HG02588 (cell line): ENCODE measurements around the gene RAP1B.

Source experiments
- ATAC-seq: cut with Tn5 transposase; IDR thresholded peaks from one replicate; pipeline ENCODE4 v1.9.1; 2021; ENCODE audit warnings: mild to moderate bottlenecking, moderate library complexity; ENCODE audit not compliant: unreplicated experiment

RAP1B gene

DNA sequence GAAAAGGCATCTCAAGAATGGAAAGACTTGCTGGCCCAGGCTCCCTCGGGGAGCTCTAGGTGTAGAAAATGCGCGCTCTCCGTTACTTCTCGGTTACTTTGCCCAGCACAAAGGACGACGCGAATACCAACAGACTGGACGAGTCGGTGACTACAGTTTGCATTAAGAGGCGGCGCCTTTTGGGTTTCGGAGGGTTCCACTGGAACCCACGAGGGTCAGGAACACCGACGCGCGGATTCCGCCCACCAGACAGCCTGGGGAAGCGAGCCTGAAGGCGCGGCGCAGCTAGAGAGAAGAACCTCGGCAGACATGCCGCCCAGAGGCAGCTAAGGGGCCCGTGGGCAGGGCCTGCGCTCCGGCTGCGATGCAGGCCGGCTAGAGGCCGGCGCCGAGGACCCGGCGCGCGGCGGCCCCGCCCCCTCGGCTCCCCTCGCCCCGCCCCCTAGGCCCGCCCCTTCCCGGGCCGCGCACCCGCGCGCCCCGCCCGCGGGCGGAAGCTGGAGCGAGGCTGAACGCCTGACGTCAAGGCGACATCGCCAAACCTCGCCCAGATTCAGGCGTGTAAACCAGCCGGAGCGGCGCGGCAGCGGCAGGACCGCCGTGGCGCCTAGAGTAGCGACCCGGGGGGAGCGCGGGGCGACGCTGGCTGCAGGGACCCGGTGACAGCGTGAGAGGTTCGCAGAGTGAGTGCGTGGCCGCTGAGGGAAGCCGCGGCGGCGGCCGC lies at the start of gene RAP1B:
RAP1B (plus strand) TSS at position 530 of the 724 bp plus-strand sequence. CDS start 37,826 bp downstream, outside the sequence.
- ATAC-seq = peak; percentile 80

DNA sequence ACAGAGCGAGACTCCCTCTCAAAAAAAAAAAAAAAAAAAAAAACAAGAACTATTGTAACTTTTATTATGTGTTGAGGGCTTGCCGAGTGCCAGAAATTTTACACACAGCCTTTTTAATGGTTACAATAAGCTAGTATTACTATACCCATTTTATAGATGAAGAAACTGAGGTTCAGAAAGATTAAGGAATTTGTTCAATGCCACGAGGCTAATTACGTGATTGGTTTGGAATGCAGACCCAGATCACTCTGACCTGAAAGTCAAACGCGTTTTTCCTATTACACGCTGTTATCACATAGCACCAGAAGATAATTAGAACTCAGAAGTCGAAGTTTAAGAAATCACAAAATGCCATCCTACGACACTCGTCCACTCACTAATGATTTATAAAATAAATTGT lies 48.9 kb upstream of the RAP1B start:
- ATAC-seq = no peak

DNA sequence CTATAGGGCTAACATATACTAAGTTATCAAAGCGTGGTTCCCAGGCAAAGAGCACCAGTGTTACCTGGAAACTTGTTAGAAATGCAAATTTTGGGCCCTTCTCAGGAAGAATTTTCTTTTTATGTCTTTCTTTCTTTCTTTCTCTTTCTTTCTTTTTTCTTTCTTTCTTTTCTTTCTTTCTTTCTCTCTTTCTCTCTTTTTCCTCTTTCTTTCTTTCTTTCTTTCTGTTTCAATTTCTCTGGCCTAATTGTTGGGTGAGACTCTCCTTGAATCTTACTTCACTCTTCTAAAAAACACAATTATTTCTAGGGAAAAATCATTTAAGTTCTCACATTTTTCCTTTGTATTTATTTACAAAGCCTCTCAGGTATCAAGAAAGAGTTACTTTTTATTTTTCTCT lies 46.5 kb upstream of the RAP1B start:
- no peak for ATAC-seq

DNA sequence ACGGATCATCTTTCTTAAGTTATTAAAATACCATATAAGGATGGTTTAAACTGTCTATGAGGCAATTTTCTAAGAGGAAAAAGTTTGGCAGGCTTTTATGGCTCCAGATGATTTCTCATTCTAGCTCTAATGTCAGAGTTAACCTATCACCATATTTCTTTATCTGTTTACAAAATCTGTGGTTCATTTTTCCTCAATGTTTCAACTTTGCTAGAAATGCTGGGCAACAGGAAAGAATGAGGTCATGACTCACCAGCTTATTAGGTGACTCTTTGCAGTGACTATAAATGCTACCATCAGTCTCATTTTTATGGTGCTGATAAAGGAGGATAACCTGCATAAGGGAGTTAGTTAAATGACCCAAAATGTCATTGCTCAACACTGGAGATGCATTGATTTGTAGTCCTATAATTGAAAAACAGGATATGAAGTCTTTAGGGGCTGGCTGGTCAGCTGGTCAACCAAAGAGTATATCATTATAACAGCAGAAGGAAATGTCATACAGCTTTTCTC lies 45.3 kb upstream of the RAP1B start:
- ATAC-seq = no peak

DNA sequence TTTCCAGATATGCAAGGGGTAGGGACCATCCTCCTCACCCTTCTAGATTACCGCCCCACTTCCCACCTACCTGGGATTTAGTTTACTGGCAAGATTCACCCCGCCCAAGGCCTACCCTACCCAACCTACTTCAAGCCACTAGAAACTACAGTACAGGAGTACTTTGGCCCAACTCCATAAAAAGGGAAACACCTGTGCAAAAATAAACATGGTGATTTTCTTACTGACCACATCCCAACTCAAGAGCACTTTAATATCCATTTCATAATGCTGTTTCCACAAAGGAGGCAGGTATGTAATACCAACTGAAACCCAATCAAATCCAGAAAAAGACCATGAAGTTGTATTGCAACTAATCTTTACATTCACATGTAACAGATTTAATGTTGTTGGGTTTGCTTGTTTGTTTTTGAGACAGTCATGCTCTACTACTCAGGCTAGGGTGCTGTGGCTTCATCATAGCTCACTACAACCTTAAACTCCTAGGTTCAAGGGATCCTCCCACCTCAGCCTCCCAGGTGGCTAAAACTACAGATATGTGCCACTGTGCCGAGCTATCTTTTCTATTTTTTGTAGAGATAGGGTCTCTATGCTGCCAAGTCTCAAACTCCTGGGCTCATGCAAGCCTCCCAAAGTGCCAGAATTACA lies 41.7 kb upstream of the RAP1B start:
- no peak for ATAC-seq

DNA sequence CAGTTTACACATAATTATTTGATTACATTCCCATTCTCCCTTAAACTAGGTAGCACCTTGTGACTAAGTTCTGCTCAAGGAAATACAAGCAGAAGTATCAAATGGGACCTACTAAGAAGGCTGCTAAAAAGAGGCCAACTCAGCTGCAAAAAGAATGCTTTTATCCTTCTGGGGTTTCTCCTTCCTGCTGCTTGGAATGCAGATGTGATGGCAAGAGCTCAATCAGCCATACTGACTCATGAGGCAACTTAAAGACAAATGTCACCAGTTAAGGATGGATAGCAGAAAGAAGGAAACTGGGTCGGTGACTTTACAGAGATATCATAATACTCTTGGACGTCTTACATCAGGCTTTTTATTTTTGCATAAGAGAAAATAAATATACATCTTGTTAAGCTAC lies 38.0 kb upstream of the RAP1B start:
- ATAC-seq = no peak

DNA sequence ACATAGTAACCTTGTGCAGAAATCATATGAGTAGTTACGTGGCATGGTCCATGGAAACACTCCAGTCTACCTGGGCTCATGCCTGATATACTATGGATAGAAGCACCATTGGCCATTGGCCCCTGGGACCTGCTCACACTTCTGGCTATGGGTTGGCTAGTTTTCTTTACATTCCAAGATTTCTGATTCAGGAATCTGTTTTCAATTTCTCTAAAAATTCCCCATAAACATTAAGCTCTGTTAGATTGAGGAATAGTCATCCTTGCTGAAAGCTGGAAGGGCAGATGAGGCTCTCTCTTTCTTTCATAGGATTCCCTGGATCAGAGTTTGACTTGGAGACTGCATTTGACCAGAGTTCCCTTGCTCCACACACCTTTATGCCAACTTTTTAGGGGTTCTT lies 37.3 kb upstream of the RAP1B start:
- ATAC-seq = no peak

DNA sequence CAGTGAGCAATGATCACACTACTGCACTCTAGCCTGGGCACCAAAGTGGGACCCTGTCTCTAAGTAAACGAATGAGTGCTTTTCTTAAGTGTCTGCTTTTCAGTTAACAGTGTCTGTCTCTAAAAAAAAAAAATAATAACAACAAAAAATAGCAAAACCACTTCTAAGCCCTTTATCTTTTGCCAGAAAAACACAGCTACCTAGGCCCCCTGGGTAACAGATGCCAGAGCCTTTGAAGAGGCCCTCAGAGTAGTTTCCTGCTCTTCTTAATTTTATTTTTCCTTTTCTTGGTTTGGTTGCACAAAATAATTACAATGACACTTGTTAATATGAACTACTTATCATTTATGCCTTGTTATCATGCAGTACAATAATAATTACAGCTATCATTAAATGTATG lies 32.8 kb upstream of the RAP1B start:
- no peak for ATAC-seq

DNA sequence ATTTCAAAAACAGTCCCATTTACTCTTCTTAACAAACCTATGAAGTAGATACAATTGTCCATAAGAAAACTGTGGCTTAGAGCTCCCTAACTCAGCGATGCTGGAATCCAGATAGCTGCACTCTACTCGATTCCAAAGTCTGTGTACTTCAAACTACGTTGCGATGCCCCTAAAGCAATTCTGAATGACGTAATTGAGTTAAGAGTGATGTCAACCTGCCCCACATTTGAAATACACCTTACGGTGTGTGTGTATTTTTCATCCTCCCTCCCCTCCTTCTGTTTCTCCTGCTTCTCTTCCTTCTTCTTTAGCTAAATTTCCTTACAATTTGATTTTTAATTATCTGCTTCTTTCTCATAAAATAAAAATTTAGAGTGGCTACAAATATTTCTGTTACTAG lies 31.9 kb upstream of the RAP1B start:
- no peak for ATAC-seq

DNA sequence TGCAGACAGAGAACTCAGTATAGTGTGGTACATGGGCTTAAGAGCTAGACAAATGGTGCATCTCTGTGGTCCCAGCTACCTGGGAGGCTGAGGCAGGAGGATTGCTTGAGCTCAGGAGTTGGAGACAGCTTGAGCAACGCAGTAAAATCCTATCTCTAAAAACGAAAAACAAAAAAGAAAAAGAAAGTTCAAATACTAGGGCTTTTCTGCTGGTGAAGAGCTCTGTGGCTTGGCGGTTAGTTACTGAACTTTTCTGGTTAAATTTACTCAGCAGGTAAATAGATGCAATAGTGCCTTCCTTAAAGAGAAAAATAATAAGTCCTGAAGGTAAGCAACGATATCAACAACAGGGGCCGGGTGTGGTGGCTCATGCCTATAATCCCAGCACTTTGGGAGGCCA lies 31.4 kb upstream of the RAP1B start:
- ATAC-seq = no peak

DNA sequence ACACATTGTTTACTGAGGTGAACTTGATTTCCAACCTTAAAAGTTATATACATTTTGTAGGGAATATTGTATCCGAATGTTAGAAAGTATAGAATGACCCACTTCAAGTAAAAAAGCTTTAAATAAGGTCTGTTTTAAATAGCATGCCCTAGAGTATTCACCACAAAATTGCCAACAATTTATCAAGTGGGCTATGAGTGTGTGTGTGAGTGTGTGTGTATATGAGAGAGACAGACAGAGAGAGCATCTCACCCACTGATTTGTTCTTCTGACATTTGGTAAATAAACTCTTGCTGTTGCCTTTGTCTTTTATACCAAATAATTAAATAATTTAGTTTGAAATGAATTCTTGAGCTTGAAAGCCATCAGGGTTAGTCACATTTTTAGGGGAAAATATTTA lies 29.8 kb upstream of the RAP1B start:
- ATAC-seq = no peak

DNA sequence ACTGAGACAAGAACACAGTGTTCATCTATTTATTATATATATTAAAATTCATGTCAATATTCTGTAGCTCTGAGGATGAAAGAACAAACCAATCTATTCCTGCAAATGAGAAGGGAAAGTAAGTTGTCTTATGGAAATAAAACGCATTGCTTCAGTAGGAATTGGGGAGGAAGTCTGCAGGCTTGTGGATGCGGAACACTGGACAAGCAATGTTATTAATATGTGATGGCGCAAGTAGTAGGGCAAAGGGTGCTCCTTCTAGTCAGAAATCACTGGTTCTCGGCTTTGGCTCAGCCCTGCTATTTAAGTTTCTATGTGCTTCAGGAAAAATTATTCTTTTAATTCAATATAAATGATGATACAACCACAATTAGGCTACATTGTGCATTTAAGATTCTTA lies 28.8 kb upstream of the RAP1B start:
- no peak for ATAC-seq

DNA sequence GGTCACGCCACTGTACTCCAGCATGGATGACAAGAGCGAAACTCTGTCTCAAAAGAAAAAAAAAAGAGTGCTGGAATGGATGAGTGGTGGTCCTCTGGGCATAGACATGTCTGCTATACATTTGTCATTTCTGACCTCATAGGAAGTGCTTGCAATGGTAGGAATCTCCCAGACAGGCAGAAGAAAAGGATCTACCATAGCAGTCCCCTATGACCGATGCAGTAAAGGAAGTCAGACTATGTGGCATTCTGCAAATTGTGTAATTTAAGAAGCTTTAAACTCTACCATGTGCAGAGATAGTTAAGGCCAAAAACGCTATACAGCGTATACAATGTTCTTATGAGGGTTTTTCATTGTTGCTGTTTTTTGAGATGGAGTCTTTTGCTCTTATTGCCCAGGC lies 24.7 kb upstream of the RAP1B start:
- no peak for ATAC-seq

DNA sequence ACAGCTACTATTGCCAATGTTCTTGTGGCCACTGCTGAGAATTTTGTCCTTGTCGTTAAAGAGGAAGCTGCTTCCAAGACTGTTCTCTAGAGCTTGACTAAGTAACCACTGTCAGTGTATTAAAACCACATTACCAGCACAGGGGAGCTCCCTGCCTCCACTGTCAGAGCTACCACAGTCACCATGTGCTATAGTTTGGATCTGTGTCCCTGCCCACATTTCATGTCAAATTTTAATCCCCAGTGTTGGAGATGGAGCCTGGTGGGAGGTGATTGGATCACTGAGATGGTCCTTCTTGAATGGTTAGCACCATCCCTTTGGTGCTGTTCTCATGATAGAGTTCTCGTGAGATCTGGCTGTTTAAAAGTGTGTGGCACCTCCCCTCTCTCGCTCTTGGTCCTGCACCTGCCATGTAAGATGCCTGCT lies 23.2 kb upstream of the RAP1B start:
- peak; percentile 80 for ATAC-seq

DNA sequence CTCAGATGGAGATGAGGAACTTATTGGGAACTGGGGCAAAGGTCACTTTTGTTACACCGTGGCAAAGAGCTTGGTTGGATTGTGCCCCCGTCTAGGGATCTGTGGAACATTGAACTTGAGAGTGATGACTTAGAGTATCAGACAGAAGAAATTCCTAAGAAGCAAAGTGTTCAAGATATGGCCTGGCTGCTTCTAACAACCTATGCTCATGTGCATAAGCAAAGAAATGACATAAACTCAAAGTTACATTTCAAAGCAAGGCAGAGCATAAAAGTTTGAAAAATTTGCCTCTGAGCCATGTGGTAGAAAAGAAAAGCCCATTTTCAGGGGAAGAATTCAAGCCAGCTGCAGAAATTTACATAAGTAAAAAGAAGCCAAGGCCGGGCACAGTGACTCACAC lies 21.5 kb upstream of the RAP1B start:
- ATAC-seq = no peak

DNA sequence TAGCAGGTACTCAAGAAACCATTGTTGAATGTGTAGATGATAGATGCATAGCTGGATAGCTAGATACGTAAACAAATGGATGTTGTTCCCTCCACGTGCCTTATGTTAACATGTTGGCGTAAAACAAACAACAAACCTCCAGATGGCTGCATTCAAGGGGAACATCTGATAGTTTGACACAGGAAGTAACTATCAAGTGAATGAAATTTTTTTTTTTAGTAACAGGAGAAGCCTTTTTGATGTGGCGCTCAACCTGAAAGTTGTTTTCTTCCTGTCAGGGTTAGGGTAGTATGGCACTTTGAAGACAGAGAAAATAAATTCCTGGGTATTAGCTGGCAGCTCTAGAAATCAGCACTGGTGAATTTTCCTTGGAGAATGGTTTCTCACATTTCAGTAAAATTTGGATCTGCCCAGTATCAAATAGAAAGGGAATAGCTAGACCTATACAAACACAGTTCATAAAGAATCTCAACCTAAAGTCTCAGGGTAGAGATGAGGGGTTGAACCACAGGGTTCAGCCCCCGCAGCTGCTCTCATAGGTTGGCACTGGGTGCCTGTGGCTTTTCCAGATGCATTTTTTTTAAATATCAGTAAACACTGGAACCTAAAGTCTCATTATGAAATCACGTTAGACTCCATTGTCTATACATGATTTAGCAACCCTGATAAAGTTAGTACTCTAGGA lies 18.8 kb upstream of the RAP1B start:
- no peak for ATAC-seq

DNA sequence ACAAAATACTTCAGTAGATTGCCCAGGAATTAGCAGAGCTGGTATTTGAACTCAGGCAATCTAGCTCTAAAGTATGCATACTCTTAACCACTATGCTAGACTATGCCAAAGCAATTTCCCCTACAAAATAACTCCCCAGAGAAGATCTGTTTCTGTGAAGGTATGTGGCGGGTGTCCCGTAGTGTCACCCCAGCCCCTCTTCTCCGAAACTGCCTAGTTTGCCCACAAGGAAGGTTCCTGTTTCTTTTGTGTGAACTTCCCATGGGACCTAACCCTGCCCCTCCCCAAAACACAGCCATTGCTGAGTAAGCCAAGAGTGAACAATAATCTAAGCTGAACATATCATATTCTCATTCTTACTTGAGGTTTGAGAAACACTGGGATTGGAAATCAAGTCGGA lies 15.5 kb upstream of the RAP1B start:
- no peak for ATAC-seq

DNA sequence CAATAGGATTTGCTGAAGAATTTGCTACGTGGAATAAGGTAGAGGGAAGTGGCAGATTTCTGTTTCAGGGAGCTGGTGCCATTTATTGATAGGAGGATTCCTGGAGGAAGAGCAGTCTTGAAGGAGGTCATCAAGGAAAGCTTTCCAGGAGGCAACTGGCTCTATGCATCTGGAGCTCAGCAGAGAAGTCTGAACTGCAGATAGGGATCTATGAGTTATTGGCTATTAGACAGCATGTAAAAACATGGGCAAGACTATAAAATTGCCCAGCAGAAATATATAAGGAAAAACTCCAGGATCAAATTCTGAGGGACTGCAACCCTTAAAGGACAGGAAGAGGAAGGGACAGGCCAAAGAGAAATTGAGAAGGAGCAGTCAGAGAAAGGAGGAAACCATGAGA lies 8.9 kb upstream of the RAP1B start:
- no peak for ATAC-seq

DNA sequence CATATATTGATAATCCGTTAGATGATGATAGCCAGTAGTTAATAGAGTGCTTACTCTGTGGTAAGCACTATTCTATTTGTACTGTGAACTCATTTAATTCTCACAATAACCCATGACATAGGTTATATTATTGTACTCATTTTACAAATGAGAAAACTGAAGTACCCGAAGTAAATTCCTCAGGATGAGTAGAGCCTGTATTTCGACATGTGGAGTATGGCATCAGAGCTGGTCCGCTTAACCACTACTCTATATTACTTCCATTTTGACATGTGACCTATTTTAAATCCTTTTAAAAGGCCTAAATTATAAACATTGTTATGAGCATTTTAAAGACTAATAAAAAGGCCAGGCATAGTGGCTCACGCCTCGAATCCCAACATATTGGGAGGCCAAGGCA lies 8.0 kb upstream of the RAP1B start:
- ATAC-seq = no peak

DNA sequence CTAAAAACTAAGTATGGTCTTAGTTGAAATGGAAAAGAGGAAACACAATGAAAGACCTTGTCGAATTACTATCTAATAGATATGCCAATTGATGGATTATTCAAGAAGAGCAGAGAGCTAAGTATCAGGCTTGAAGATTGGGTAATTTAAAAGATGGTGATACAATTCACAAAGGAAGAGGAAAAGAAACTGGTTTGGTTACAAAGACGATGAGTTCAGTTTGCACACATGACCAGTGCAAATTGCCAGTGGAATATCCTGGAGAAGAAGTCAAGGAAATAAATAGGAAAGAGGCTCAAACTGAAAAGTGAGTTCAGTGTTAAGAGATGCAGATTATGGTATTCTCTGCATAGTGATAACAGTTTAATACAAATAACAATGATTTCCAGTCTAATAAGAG lies 2.5 kb upstream of the RAP1B start:
- no peak for ATAC-seq

DNA sequence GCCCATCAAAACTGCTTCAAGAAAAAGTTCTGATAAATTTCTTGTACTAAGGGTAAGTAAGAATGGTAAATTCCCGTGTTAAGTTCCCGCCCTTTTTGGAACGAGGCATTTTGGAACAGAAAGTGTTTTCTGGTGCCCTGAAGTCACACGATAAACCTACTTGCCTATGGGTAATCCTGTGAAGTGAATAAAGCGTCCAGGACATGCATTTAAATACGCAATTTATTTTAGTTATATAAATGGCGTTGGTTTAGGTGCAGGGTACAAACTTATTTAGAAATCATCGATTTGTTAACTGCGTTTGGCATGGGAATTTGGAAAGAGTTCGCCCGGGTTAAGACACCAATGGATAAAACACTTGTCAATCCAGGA lies 715 bp upstream of the RAP1B start:
- no peak for ATAC-seq
